Effector memory CD8-positive, alpha-beta T cell (primary cell): ENCODE data around the gene DNAH6.

Experiments
- ATAC-seq: fragments of 150-1000 bp; cut with Tn5 transposase; replicated peaks from 2 replicates; pipeline ENCODE4 v1.10.0; 2021; ENCODE audit warnings: mild to moderate bottlenecking, moderate library complexity
- DNase-seq, 3 experiments: peaks; one replicate each; pipeline ENCODE4 v3.0.0; 2021
- H3K27ac Mint-ChIP-seq, 2 donors: one replicate each; pipeline ENCODE4 v1.8.0; 2022; ENCODE audit warnings: mild to moderate bottlenecking in 2 of 2, mixed read lengths in 2 of 2, moderate library complexity in 2 of 2
- H3K27me3 Mint-ChIP-seq, 2 donors: one replicate each; pipeline ENCODE4 v1.8.0; 2022; ENCODE audit warnings: mixed read lengths in 2 of 2
- H3K36me3 Mint-ChIP-seq: one replicate; pipeline ENCODE4 v1.8.0; 2022; ENCODE audit warnings: mild to moderate bottlenecking, moderate library complexity, mixed read lengths; ENCODE audit not compliant: insufficient read depth
- H3K4me1 Mint-ChIP-seq, 2 donors: one replicate each; pipeline ENCODE4 v1.8.0; 2022; ENCODE audit warnings: low read depth in 2 of 2, mixed read lengths in 2 of 2
- H3K4me3 Mint-ChIP-seq, 2 donors: one replicate each; pipeline ENCODE4 v1.8.0; 2022; ENCODE audit warnings: mild to moderate bottlenecking in 2 of 2, mixed read lengths in 2 of 2, moderate library complexity in 2 of 2
- H3K9me3 Mint-ChIP-seq, 2 donors: one replicate each; pipeline ENCODE4 v1.8.0; 2022; ENCODE audit warnings: mixed read lengths in 2 of 2

DNAH6 gene

DNA sequence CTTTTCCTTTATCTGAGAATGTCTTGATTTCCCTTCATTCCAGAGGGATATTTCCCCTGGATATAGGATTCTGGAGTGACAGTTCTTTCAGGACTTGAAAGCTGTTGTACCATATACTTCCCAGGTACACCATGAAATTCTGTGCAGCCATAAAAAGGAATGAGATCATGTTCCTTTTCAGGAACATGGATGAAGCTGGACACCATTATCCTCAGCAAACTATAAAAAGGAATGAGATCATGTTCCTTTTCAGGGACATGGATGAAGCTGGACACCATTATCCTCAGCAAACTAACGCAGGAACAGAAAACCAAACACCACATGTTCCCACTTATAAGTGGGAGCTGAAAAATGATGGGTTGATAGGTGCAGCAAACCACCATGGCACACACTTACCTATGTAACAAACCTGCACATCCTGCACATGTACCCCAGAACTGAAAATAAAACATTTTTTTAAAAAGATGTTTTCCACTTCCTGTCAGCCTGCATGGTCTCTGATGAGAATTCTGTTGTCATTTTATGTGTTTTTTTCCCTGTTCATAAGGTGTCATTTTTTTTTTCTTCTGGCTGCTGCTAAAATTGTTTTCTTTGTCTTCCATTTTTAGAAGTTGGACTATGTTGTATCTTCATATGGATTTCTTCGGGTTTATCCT lies 133.3 kb downstream of the DNAH6 start:
- peak overlapping the region in 1 of 2 donors; percentile 26 for H3K27ac Mint-ChIP-seq
- H3K4me3 Mint-ChIP-seq, result peak overlapping the region in 1 of 2 donors; percentile 31
- H3K4me1 Mint-ChIP-seq, result peaks cover 23 to 46% of the 10 kb centered on the region in 2 donors
- no peaks in the 10 kb centered on the region for H3K36me3 Mint-ChIP-seq
- ATAC-seq, result peak; percentile 21
- DNase-seq, result no peak
- H3K9me3 Mint-ChIP-seq, result no peaks in the 10 kb centered on the region
- H3K27me3 Mint-ChIP-seq, result no peaks in the 10 kb centered on the region

DNA sequence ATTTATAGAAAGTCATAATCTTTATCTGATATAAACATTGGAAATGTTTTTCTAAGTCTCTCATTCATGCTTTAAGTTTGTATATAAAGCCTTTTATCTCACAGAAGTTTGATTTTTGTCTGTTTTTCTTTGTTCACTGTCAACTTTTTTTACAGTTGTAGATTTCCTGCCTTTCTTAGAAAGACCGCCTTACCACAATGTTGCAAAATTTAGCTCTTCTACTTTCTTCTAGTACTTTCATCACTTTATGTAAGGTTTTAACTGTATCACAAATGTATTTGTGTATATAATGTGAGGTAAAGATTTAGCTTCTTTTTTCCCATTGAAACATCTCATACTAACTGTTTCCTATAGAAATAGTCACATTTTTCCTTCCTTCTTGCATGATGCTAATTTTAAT lies 136.1 kb downstream of the DNAH6 start:
- no peaks in the 10 kb centered on the region for H3K9me3 Mint-ChIP-seq
- H3K36me3 Mint-ChIP-seq, result no peaks in the 10 kb centered on the region
- peaks cover 0 to 4% of the 10 kb centered on the region in 2 donors for H3K27me3 Mint-ChIP-seq
- peaks cover 28 to 52% of the 10 kb centered on the region in 2 donors for H3K4me1 Mint-ChIP-seq
- ATAC-seq, result no peak
- no peak for DNase-seq
- peak overlapping the region; percentile 50 to 57 for H3K4me3 Mint-ChIP-seq
- H3K27ac Mint-ChIP-seq, result peak overlapping the region; percentile 26 to 72

DNA sequence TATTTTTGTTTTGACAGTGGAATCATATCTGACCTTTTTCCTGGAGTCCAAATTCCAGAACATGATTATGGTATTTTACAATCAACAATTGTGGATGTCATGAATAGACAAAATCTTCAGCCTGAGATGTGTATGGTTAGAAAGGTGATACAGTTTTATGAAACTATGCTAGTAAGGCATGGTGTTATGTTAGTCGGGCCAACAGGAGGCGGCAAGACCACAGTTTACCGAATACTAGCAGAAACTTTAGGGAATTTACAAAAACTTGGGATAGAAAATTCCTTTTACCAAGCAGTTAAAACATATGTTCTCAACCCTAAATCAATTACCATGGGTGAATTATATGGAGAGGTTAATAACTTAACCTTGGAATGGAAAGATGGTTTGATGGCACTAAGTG lies 137.0 kb downstream of the DNAH6 start:
- no peak for ATAC-seq
- Mint-ChIP-seq H3K27ac (no peak overlapping the region), H3K9me3 (no peaks in the 10 kb centered on the region), H3K4me1 (peaks cover 28 to 52% of the 10 kb centered on the region in 2 donors), H3K4me3 (peak overlapping the region in 1 of 2 donors; percentile 1), H3K36me3 (no peaks in the 10 kb centered on the region), H3K27me3 (peaks cover 0 to 4% of the 10 kb centered on the region in 2 donors)
- no peak for DNase-seq

DNA sequence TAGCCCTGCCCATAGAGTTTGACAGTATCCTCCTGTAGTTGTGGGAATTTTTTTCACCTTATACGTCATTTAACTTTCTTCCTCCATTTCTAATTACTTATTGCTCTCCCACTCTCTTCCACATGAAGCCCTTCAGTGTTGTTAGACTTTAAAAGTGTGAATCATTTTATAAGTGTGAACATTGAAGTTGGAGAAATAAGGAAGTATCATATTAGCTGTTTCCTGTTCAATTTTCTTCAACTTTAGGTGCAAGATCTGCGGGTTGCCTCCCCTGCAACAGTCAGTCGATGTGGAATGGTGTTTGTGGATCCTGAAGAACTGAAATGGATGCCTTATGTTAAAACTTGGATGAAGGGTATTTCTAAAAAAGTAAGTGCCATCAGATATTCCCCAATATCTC lies 138.1 kb downstream of the DNAH6 start:
- ATAC-seq (no peak), DNase-seq (no peak)
- no peaks in the 10 kb centered on the region for H3K9me3 Mint-ChIP-seq
- no peaks in the 10 kb centered on the region for H3K36me3 Mint-ChIP-seq
- H3K4me3 Mint-ChIP-seq, result peak overlapping the region in 1 of 2 donors; percentile 48
- peaks cover 0 to 4% of the 10 kb centered on the region in 2 donors for H3K27me3 Mint-ChIP-seq
- H3K4me1 Mint-ChIP-seq, result peaks cover 25 to 48% of the 10 kb centered on the region in 2 donors
- H3K27ac Mint-ChIP-seq, result peak overlapping the region in 1 of 2 donors; percentile 61

DNA sequence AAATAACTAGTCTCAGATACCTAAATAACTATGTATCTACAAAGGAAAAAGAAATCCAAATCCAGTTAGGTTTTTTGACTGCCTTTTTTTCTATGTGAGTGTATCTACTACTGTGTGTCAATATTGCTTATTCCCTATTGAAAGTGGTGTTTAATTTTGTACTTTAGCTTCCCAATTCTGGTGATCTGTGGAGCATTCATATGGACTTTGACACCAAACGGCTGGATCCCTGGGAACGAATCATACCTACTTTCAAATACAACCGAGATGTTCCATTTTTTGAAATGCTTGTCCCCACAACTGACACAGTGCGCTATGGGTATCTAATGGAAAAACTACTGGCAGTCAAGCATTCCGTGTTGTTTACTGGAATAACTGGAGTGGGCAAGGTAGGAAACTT lies 152.8 kb downstream of the DNAH6 start:
- Mint-ChIP-seq H3K36me3 (no peaks in the 10 kb centered on the region), H3K4me3 (no peak overlapping the region), H3K4me1 (peaks cover 0 to 1% of the 10 kb centered on the region in 2 donors), H3K27ac (no peak overlapping the region), H3K27me3 (peaks cover 6 to 8% of the 10 kb centered on the region in 2 donors), H3K9me3 (no peaks in the 10 kb centered on the region)
- ATAC-seq, result no peak
- DNase-seq, result no peak

DNA sequence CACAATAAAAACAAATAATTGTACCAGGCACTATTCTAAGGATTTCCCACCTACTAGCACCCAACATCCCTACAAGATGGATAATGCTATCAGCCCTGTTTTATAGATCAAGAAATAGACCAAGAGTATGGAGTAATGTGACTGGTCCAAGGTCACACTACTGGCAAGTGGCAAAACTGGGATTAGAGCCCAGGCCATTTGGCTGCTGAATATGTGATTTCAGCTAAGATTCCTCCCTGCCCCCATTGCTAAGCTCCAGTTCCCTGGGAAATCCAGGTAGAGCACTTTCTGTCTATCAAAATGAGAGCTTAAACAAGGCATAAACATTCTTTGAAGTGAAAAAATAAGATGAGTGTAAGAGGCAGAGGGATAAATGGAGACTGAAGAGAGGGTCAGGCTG lies 157.8 kb downstream of the DNAH6 start:
- Mint-ChIP-seq H3K4me3 (no peak overlapping the region), H3K27me3 (peaks cover 6 to 8% of the 10 kb centered on the region in 2 donors), H3K9me3 (no peaks in the 10 kb centered on the region), H3K4me1 (peaks cover 4 to 6% of the 10 kb centered on the region in 2 donors), H3K36me3 (no peaks in the 10 kb centered on the region), H3K27ac (no peak overlapping the region)
- no peak for ATAC-seq
- no peak for DNase-seq

DNA sequence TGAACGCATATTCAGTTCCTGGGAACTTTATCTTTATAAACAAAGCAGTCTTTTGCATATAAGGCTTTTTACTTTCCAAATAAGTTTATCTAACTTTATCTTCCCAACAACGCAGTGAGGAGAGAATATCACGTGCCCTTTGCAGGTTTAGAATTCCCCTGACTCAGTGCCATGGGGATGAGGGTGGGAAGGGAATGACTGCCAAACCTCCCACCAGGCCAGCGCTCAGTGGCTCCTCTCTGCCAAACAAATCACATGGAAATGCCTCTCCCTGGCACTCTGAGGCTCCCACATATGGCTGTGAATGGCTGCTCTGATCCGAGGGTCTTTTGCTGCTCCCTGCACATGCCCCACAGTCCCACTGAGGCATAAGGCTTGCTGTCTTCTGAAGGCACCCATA lies 158.3 kb downstream of the DNAH6 start:
- no peak overlapping the region for H3K27ac Mint-ChIP-seq
- H3K4me1 Mint-ChIP-seq, result peaks cover 4 to 6% of the 10 kb centered on the region in 2 donors

DNA sequence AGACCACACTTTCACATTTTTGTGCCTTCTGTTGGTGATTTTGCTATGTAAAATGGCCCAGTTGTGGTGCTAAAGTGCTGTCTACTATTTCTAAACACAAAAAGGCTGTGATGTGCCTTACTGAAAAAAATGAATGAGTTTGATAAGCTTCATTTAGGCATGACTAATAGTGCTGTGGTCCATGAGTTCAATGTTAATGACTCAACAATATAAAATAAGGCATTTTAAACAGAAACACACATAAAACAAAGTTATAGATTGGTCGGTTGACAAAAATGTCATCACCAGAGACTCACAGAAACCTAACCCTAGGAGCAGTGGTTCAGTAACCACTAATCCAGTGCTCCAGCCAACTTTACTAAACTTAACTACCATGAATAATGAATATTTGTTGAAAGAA lies 160.0 kb downstream of the DNAH6 start:
- peaks cover 4 to 5% of the 10 kb centered on the region in 2 donors for H3K4me1 Mint-ChIP-seq
- no peak for ATAC-seq
- H3K9me3 Mint-ChIP-seq, result no peaks in the 10 kb centered on the region
- DNase-seq, result no peak
- H3K27me3 Mint-ChIP-seq, result peaks cover 6 to 8% of the 10 kb centered on the region in 2 donors
- no peak overlapping the region for H3K4me3 Mint-ChIP-seq
- H3K36me3 Mint-ChIP-seq, result no peaks in the 10 kb centered on the region
- no peak overlapping the region for H3K27ac Mint-ChIP-seq

More for the DNA sequence above, 158.3 kb downstream of the DNAH6 start:
- Mint-ChIP-seq H3K4me3 (no peak overlapping the region), H3K36me3 (no peaks in the 10 kb centered on the region), H3K9me3 (no peaks in the 10 kb centered on the region), H3K27me3 (peaks cover 6 to 8% of the 10 kb centered on the region in 2 donors)
- DNase-seq (no peak), ATAC-seq (no peak)

DNA sequence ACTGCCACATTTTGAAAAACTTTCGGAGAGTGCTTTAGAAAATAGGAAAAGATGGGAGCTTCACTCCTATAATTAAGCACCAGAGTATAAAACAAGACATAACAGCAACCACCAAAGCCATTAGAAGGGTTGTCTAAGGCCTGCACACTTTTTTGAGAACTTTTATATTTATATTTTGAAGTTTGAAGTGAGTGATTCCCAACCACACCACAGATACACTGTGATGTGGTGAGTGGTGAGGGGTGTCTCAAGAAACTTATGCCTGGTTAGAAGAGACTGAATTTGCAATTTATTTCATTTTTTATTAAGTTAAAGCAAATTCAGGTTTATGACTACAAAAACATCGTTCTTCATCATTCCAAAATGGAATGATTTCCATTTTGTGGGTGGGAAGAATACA lies 161.9 kb downstream of the DNAH6 start:
- Mint-ChIP-seq H3K27me3 (peaks cover under 1% of the 10 kb centered on the region in 2 donors), H3K4me1 (peaks cover 4 to 8% of the 10 kb centered on the region in 2 donors), H3K9me3 (no peaks in the 10 kb centered on the region), H3K36me3 (no peaks in the 10 kb centered on the region), H3K4me3 (no peak overlapping the region), H3K27ac (no peak overlapping the region)
- no peak for DNase-seq
- ATAC-seq, result no peak

DNA sequence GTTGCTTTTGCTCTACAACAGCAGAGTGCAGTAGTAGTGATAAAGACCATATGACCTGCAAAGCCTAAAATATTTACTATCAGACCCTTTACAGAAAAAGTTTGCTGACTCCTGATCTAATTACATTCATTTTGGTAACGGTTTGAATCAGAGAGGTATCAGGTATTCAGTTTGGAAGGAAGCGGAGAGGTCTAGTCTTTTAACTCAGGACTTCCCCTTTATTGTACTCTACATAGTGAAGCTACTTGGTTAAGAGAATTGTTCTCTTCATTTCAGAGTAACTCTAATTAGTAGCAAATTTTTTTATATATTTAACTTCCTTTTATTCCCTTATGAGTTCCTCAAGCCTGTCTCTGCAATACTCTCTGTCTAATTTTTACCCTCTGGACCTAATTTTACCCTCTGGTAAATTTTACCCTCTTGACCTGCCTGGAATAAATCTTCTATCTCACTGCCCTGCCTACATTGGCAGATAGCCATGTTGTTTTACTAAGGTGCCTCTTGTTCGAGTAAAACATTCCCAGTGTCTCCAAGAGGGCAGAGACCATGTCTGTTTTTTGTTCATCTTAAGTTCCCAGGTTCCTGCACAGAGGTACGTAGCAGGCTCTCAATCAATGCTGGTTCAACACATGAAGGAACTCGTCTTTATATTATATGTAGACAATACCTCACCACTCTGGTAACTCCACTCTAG lies 170.6 kb downstream of the DNAH6 start:
- no peak for DNase-seq
- H3K27ac Mint-ChIP-seq, result no peak overlapping the region
- H3K36me3 Mint-ChIP-seq, result no peaks in the 10 kb centered on the region
- H3K9me3 Mint-ChIP-seq, result no peaks in the 10 kb centered on the region
- H3K27me3 Mint-ChIP-seq, result no peaks in the 10 kb centered on the region
- H3K4me1 Mint-ChIP-seq, result peaks cover 0 to 5% of the 10 kb centered on the region in 2 donors
- no peak overlapping the region for H3K4me3 Mint-ChIP-seq
- no peak for ATAC-seq

DNA sequence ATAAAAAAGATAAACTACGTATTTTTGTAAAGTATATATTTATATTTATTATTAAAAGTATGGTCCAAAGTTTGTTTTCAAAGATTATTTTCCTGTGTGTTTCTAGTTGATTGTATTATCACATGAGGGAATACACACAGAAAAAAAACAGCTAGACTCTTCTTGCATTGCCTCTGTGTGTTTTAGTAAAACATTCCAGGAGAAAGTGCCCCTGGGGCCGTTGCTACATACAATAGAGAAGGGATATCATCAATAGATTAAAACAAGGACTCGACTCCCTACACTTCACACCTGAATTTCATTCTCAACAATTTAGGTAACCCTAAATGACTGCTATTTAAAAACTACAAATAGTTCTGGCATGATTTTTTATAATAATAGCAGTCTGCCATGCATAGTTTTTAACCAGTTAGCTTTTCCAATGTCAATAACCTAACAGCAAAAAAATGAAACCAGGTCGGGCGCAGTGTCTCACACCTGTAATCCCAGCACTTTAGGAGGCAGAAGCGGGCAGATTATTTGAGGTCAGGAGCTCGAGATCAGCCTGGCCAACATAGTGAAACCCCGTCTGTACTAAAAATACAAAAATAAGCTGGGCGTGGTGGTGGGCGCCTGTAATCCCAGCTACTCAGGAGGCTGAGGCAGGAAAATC lies 171.3 kb downstream of the DNAH6 start:
- ATAC-seq (no peak), DNase-seq (no peak)
- no peaks in the 10 kb centered on the region for H3K27me3 Mint-ChIP-seq
- H3K4me1 Mint-ChIP-seq, result peaks cover 0 to 3% of the 10 kb centered on the region in 2 donors
- H3K9me3 Mint-ChIP-seq, result no peaks in the 10 kb centered on the region
- H3K36me3 Mint-ChIP-seq, result no peaks in the 10 kb centered on the region
- H3K27ac Mint-ChIP-seq, result no peak overlapping the region
- H3K4me3 Mint-ChIP-seq, result no peak overlapping the region

DNA sequence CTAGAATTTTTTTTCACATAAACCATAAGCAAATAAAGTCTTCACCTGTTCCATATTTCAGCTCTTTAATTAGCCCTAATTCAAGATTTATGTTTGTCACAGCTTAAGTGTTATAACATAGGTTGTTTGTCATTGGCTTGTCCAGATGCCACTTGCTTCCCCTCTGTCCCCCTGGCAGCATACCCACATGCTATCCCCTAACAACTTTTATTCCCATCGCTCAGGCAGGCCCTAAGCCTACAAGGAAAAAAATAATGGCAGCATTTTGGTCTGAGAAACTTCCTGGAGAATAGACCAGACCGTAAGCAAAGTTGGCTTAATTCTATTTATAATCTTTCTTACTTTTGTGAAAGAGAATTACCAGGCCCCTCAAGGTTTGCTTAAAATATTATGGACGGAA lies 173.9 kb downstream of the DNAH6 start:
- DNase-seq (no peak), ATAC-seq (no peak)
- Mint-ChIP-seq H3K4me1 (peaks cover 16 to 20% of the 10 kb centered on the region in 2 donors), H3K27ac (peak overlapping the region in 1 of 2 donors; percentile 49), H3K36me3 (no peaks in the 10 kb centered on the region), H3K4me3 (no peak overlapping the region), H3K9me3 (no peaks in the 10 kb centered on the region), H3K27me3 (no peaks in the 10 kb centered on the region)

DNA sequence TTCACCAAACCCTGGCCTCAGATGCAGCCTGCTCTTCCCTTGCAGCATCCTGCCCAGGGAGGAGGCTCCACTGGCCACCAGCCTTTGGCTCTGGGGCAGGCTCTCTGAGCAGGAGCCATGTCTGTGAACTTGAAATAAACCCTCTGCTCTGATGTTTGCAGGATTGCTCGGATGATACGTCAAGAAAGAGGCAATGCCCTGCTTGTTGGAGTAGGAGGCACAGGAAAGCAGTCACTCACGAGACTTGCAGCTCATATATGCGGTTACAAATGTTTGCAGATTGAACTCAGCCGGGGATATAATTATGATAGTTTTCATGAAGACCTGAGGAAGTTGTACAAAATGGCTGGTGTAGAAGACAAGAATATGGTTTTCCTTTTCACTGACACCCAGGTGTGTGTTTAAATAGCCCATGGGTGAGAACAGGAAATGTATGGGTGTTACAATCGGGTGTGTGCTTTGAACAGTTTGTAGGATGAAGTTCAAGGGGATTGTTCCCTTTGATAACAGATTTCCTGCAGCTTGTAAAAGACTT lies 177.9 kb downstream of the DNAH6 start:
- peak overlapping the region; percentile 31 to 62 for H3K4me3 Mint-ChIP-seq
- H3K27me3 Mint-ChIP-seq, result no peaks in the 10 kb centered on the region
- DNase-seq, result peak in 2 of 3 experiments; percentile 3 to 13

More for the DNA sequence above, 177.9 kb downstream of the DNAH6 start:
- peaks cover 16 to 20% of the 10 kb centered on the region in 2 donors for H3K4me1 Mint-ChIP-seq
- no peaks in the 10 kb centered on the region for H3K36me3 Mint-ChIP-seq
- no peaks in the 10 kb centered on the region for H3K9me3 Mint-ChIP-seq
- peak overlapping the region; percentile 78 to 86 for H3K27ac Mint-ChIP-seq
- ATAC-seq, result peak; percentile 90
